NCI-H1048 (cell line): ENCODE measurements around the gene TAL1.
"Not testable (repeated sequence)": the region's sequence is repeated elsewhere in the genome, so short reads cannot be mapped to it uniquely, and the experiment has no call there.

ENCODE experiments used
- DNase-seq: peaks from one replicate; lab custom pipeline; 2025; lab: John Stamatoyannopoulos, UW

The TAL1 gene

GRCh38 chr1:47212636-47213229 lies 19.3 kb downstream of the TAL1 start:
- DNase-seq = no peak

GRCh38 chr1:47211796-47212269 lies 20.2 kb downstream of the TAL1 start:
- DNase-seq = no peak

DNA sequence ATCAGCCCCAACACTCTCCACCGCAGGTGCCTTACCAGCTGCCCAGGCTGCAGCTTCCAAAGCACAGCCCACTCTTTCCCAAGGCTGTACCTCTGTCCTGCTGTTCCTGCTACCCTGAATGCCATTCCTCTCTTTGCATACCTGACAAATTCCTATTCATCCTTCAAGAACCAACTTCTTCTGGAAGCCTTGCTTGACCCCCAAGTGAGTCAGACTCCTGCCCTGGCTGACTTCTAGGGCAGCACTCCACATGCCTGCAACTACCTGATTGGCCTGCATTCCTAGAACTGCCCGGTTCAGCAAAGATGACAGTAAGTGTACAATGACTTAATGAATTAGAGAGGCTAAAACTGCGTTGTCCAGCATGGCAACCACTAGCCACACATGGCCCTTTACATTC lies 21.4 kb downstream of the TAL1 start:
- DNase-seq = no peak

GRCh38 chr1:47209725-47210325 lies 22.2 kb downstream of the TAL1 start:
- DNase-seq = no peak

DNA sequence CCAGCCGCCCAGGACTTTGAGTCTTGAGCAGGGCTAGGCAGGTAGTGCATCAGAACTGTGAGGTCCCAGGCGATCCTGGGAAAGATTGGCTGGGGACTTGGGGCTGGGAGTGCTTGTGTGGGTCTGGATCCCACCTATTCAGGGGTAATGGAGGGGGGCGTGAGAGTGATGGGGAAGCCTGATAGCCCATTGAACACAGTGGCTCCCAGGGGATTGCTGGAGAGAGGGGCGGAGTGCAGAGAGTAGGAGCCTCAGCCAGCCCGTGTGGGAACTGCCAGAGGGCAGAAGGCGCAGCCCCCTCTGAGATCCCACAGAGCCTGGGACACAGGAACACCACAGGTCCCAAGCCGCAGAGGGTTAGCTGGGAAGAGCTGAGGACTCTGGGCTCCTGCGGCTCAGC lies 22.9 kb downstream of the TAL1 start:
- no peak for DNase-seq

GRCh38 chr1:47208374-47208850 lies 23.6 kb downstream of the TAL1 start:
- no peak for DNase-seq

DNA sequence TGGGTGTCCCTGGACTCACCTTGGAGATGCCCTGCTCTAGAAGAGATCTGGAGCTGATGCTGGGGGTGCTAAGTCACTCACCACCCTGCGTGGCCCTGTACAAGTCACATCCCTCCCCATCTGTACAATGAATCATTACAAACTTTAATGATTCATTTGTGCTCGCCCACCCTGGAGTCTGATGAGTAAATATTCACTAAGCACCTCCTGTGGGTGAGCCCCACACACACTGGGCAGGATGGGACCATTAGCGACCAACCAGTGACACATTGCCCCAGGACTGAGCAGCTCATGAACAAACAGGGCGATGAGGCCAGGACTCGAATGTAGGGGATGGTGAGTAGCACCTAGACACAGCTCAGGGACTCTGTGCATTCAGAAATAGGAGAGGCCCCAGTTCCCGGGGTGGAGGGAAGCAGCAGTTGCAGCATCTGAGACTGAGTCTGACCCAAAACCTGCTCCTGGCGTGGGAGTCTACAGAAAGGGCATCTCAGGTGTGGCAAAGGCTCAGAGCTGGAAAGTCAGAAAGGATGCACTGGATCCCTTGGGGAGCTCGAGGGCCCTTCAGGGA lies 24.1 kb downstream of the TAL1 start:
- no peak for DNase-seq

GRCh38 chr1:47205918-47206317 lies 26.1 kb downstream of the TAL1 start:
- DNase-seq = no peak

DNA sequence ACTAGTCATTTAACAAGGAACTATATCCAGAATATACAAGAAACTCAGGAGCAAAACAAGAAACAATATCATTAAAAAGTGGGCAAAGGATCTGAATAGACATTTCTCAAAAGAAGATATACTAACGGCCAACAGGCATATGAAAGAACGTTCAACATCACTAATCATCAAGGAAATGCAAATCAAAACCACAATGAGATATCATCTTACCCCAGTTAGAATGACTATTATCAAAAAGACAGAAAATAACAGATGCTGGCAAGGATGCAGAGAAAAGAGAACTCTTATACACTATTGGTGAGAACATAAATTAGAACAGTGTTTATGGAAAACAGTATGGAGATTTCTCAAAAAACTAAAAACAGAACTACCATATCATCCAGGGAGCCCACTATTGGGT lies 28.5 kb downstream of the TAL1 start:
- not testable (repeated sequence) for DNase-seq

GRCh38 chr1:47201179-47201578 lies 30.8 kb downstream of the TAL1 start:
- DNase-seq = no peak

DNA sequence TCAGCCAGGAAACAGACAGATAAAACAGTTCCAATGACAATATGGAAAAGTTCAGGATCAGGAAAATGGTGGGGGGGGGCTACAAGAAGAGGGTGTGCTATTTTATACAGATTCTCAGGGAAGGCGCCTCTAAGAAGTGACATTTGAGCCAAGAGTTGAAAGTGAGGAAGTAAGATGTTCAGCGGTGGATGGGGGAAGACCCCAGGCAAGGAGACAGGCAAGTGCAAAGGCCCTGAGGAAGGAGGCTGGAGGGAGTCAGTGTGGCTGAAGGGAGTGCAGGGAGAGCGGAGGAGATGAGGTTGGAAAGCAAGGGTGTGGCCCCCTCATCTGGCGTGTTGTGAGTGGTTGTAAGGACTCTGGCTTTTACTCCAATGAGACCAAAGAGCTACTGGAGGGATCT lies 33.8 kb downstream of the TAL1 start:
- no peak for DNase-seq

GRCh38 chr1:47196622-47197021 lies 35.4 kb downstream of the TAL1 start:
- no peak for DNase-seq

DNA sequence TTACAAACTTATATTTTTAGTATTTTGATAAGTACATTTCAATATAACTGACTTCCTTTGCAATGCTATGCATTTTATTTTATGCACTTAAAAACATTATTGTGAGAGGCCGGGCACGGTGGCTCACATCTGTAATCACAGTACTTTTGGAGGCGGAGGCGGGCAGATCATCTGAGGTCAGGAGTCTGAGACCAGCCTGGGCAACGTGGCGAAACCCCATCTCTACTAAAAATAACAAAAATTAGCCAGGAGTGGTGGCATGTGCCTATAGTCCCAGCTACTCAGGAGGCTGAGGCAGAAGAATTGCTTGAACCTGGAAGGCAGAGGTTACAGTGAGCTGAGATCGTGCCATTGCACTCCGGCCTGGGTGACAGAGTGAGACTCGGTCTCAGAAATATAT lies 36.0 kb downstream of the TAL1 start:
- not testable (repeated sequence) for DNase-seq

DNA sequence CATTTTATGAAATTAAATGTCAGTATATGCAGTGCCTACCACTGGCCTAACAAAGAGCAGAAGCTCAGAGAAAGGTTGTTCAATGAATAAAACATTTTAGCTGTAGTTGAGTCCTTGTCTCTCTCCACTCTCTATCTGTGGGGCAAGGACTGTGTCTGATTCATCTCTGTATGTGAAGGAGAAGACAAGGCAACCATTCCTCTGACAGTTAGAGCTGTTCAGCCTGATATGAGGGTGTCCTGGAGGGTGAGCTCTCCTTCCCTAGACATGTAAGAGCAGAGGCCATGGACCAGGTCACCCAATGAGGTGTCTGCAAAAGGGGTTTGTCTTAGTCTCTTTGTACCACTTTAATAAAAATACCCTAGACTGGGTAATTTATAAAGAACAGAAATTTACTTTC lies 37.7 kb downstream of the TAL1 start:
- no peak for DNase-seq

- not testable (repeated sequence) for DNase-seq
Observed at GRCh38 chr1:47193496-47193895, 38.5 kb downstream of the TAL1 start.

GRCh38 chr1:47192458-47193384 lies 39.3 kb downstream of the TAL1 start:
- DNase-seq = no peak

DNA sequence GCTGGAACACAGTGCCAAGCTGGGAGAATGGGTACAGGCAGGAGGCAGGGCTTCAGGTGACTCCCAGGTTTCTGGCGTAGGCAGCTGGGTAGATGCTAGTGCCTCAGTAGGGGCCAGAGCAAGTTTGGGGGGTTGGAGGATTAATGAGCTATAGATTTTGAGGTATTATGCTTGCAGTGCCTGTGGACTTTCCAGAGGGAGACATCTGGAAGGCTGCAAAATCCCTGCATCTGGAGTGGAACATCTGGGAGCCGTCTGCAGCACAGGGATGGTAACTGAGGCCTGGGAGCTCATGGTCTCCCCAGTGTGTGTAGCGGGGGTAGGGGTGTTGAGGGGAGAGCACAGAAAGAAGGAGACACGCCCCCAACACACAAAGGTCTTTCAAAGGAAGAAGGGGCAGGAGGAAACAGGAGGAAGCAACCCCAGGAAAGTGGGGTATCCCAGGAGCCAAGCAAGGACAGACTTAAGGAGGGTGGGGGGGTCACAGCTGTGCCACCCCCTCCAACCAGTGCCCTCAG lies 40.0 kb downstream of the TAL1 start:
- no peak for DNase-seq

- no peak for DNase-seq
Observed at GRCh38 chr1:47190857-47191256, 41.2 kb downstream of the TAL1 start.

GRCh38 chr1:47190509-47190855 lies 41.5 kb downstream of the TAL1 start:
- DNase-seq = no peak

- DNase-seq = no peak
Observed at GRCh38 chr1:47189844-47190508, 42.0 kb downstream of the TAL1 start, which contains the start of gene PDZK1IP1. Gene PDZK1IP1 (minus strand): TSS chr1:47190036. CDS start chr1:47189932, 104 bp downstream.
